ENCODE measurements around the gene PLEKHO2. TPM values are rescaled to one million over a fixed set of nuclear protein-coding genes. Genes with fewer than 3 reads are reported as not detected.
"Not testable (repeated sequence)": the region's sequence is repeated elsewhere in the genome, so short reads cannot be mapped to it uniquely, and the experiment has no call there.

PLEKHO2 gene, protein sequence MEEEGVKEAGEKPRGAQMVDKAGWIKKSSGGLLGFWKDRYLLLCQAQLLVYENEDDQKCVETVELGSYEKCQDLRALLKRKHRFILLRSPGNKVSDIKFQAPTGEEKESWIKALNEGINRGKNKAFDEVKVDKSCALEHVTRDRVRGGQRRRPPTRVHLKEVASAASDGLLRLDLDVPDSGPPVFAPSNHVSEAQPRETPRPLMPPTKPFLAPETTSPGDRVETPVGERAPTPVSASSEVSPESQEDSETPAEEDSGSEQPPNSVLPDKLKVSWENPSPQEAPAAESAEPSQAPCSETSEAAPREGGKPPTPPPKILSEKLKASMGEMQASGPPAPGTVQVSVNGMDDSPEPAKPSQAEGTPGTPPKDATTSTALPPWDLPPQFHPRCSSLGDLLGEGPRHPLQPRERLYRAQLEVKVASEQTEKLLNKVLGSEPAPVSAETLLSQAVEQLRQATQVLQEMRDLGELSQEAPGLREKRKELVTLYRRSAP
- total RNA-seq: 9.1 TPM
- long read RNA-seq, transcript PLEKHO2-201 (6 exons, 3,720 nt): major isoform, 10 of 20 reads
- long read RNA-seq, partial matches to known transcripts: 10 of 20 reads
- long read RNA-seq, other reads (novel, unspliced or antisense): 0 of 20 reads

DNA sequence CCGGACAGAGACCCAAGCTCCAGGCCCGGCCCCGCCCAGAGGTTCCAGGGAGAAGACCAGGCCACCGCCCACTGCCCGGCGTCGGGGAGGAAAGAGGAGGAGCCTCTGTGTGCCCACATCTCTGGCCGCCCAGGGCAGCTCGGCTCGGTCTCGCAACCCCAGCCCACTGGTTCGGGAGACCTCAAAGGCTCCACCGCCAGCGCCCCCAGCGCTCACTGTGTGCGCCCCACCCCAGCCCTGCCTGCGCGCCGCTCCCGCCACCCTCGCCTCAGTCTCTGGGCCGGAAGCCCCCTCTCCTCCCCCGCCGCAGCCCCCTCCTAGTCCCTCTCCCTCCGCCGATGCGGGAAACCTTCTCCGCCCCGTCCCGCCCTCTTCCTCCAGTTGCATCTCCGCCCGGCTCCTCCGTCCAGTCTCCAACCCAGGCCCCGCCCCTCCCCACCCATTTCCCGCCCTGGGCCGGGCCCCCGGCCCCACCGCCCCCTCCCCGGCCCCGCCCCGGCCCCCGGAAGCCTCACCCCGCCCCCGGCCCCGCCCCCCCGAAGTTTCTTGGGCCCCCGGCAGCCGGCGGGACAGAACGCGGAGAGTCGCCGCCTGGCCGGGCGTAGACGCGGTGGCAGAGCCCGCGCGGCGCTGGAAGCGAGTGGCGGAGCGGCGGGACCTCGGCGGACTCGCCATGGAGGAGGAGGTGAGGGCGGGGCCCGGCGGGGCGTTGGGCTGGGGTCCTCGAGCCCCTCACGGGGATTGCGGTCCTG is at the start of gene PLEKHO2:
Gene PLEKHO2, plus strand, starts transcription at position 572 of the 752 bp plus-strand sequence. Its CDS starts 102 bp downstream, at position 674.
- ATAC-seq (ENCODE audit: poor library complexity): peak; percentile 92
- DNase-seq: peak; percentile 98
- intact Hi-C loops (cut with DNase I): no loop called here

DNA sequence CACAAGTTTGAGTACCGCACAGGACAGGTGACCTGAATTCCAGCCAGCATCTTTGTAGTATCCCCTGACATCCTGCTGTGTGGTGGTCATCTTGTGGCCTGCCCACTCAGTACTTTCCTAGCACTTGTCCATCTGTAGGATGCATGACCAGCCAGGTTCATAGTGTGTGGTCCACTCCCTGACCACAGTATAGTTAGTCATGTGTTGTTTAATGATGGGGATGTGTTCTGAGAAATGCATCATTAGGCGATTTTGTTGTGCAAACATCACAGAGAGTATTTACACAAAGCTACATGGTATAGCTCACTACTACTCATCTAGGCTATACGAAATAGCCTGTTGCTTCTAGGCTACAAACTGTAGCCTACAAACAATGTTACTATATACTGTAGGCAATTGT is 49.4 kb upstream of the PLEKHO2 start:
- ATAC-seq (ENCODE audit: poor library complexity): no peak
- intact Hi-C loops (cut with DNase I): no loop called here
- DNase-seq: no peak

DNA sequence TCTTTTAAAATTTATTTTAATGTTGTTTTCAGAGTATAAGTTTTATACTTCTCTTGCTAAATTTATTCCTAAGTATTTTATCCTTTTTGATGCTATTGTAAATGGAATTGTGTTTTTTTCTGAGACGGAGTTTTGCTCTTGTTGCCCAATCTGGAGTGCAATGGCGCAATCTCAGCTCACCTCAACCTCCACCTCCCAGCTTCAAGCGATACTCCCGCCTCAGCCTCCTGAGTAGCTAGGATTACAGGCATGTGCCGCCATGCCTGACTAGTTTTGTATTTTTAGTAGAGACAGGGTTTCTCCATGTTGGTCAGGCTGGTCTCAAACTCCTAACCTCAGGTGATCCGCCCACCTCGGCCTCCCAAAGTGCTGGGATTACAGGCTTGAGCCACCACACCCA is 46.4 kb upstream of the PLEKHO2 start:
- ATAC-seq (ENCODE audit: poor library complexity); intact Hi-C loops (cut with DNase I); DNase-seq: not testable (repeated sequence)

DNA sequence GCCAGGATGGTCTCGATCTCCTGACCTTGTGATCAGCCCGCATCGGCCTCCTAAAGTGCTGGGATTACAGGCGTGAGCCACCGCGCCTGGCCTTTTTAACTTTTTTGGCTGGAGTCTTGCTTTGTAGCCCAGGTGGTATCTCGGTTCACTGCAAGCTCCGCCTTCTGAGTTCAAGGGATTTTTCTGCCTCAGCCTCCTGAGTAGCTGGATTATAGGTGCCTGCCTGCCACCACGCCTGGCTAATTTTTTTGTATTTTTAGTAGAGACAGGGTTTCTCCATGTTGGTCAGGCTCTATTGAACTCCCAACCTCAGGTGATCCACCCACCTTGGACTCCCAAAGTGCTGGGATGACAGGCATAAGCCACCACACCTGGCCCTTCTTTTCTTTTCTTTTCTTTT is 45.8 kb upstream of the PLEKHO2 start:
- DNase-seq; intact Hi-C loops (cut with DNase I); ATAC-seq (ENCODE audit: poor library complexity): not testable (repeated sequence)

DNA sequence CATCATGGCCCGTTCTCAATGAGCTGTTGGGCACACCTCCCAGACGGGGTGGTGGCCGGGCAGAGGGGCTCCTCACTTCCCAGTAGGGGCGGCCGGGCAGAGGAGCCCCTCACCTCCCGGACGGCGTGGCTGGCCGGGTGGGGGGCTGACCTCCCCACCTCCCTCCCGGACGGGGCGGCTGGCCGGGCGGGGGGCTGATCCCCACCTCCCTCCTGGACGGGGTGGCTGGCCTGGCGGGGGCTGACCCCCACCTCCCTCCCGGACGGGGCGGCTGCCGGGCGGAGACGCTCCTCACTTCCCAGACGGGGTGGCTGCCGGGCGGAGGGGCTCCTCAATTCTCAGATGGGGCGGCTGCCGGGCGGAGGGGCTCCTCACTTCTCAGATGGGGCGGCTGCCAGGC is 42.8 kb upstream of the PLEKHO2 start:
- DNase-seq; ATAC-seq (ENCODE audit: poor library complexity); intact Hi-C loops (cut with DNase I): not testable (repeated sequence)

DNA sequence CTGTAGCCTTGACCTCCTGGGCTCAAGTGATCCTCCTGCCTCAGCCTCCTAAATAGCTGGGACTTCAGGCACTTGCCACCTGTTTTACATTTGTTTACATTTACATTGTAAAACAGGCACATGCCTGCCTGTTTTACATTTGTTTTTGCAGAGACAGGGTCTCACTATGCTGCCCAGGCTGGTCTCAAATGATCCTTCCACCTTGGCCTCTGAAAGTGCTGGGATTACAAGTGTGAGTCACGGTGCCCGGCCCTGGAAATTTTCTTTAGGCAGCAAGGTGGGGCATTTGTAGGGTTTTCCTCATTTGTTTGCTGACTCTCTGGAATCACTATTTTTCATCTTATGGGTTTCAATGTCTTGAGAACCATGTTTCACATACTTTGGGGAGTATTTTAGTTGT is 41.2 kb upstream of the PLEKHO2 start:
- no peak for ATAC-seq (ENCODE audit: poor library complexity)
- intact Hi-C loops (cut with DNase I): no loop called here
- DNase-seq: no peak

DNA sequence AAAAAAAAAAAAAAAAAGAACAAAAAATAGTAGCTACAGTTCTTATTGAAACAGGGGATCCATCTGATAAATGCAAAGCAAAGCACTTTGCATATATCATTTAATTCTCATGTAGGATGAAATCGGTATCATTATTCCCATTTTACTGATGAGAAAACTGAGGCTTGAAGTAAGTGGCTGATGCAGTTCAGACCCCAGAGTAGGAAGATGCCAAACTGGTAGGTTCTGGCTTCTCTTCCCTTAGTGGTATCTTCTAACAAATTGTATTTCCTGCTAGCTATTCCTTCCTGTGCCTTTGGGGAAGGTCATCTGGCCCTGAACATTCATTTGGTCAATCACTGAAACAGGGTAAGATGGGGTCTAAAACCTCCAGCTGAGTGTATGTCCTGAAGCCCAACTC is 38.2 kb upstream of the PLEKHO2 start:
- DNase-seq (no peak), ATAC-seq (ENCODE audit: poor library complexity) (no peak)
- intact Hi-C loops (cut with DNase I): no loop called here

DNA sequence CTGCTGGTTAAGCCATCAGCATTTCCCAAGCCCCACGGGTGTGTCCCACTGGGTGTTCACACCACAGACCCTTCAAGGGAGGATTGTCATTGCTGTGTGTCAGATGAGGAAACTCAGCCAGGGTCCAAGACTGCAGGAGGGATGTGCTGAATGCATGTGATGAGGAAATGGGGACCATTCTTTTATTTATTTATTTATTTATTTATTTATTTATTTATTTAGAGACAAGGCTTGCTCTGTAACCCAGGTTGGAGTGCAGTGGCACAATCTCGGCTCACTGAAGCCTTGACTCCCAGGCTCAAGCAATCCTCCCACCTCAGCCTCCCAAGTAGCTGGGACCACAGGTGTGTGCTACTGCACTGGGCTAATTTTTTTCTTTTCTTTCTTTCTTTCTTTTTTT is 37.1 kb upstream of the PLEKHO2 start:
- ATAC-seq (ENCODE audit: poor library complexity) (no peak), DNase-seq (no peak)
- intact Hi-C loops (cut with DNase I): no loop called here

DNA sequence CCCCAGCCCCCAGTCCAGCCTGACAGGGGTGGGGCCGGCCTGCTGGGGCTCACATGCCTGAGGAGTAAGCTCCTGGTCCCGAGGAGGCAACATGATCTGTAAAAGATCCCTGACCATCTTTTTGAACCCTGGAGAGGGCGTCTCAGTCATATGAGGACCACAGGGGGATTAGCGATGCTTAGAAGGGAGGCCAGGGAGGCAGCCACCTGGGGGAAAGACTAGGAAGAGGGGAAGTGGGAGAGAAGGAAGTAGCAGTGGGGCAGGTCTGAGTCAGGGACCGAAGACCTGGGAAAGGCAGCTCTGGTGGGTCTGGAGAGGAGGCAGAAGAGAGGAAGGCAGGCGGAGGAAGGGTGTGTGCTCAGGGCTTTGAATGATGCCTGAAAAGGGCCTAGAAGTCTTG is 35.2 kb upstream of the PLEKHO2 start:
- intact Hi-C loops (cut with DNase I): no loop called here
- ATAC-seq (ENCODE audit: poor library complexity): no peak
- no peak for DNase-seq

DNA sequence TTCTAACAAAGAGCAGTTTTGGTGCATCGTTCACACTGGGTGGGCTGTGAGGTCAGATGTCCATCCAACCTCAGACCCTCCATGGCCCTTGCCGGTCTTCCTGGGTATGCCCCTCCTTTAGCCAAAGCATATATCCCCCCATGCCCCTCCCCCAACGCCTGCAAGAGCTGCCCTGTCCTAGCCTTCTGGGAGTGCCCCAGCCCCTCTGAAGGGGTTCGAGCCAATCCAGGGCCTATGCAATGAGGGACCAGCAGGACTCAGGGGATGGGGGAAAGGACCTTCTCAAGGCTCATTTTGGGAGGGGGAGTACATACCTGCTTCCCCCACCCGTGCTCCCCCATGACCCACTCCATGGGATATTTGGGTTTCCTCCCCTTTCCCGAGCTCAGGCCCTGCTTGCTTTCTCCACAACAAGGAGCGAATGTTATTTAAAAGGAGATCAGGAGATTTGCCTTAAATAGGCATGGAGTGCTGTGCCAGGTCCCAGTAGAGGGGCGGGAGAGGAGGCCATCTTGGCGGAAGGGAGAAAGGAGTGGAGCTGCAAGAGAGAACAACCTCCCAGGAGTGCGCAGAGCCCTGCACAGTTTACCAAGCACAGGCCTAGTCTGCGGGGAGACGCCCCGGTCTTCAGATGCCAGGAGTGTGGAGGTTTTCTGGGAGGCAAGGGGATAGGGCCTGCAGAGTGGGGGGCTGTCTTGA is 34.5 kb upstream of the PLEKHO2 start:
- ATAC-seq (ENCODE audit: poor library complexity): no peak
- intact Hi-C loops (cut with DNase I): no loop called here
- no peak for DNase-seq

DNA sequence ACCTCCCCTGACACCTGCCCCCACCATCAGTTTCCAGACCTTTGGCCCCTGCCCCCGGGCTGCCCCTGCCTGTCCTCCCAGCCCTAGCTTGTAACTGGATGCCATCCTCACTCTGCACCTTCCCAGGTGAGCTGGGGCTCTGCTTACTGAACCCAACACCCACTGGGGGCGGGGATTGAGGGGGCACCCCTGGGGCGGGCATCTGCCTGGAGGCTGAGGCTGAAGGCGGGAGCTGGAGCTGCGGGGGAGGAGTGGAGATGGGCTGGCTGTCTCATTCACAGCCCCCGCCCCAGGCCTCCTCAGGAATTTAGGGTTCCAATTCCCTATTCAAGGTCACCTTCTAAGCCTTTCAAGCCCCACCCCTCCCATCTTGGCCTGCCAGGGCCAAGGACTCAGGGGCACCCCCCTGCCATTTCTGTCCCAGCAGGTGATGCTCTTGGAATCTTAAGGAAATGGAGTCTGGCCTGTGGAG is 33.9 kb upstream of the PLEKHO2 start:
- intact Hi-C loops (cut with DNase I): no loop called here
- DNase-seq (no peak), ATAC-seq (ENCODE audit: poor library complexity) (no peak)

DNA sequence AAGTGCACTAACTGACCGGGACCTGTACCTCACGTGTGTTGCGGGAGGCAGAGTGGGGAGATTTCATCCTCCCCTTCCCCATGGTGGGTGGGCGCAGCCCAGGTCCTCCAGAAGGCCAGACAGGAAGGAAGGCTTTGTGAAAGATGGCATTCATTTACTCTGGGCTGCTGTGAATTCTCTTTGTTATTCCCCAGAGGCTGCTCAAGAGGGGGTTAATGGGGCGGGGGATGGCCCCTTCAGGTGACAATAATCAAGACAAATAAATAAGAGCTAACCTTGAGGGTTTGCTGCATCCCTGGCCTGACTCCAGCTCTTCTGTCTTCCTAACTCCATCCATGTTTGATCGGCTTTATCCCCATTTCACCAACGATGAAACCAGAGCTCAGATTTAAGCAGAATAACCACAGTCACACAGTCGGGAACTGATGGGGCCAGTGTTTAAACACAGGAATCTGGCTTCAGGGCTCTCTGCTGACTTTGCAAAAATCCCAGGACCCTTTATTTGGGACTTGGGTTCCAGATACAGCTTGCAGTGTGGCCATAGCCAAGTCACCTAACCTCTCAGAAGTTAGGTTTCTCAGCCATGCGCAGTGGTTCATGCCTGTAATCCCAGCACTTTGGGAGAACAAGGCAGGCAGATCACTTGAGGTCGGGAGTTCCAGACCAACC is 32.8 kb upstream of the PLEKHO2 start:
- ATAC-seq (ENCODE audit: poor library complexity) (no peak), DNase-seq (no peak)
- intact Hi-C loops (cut with DNase I): loop anchor here (1.0 kb wide), 1 partner anchor 78 kb away; no protein-coding TSS in a partner anchor

DNA sequence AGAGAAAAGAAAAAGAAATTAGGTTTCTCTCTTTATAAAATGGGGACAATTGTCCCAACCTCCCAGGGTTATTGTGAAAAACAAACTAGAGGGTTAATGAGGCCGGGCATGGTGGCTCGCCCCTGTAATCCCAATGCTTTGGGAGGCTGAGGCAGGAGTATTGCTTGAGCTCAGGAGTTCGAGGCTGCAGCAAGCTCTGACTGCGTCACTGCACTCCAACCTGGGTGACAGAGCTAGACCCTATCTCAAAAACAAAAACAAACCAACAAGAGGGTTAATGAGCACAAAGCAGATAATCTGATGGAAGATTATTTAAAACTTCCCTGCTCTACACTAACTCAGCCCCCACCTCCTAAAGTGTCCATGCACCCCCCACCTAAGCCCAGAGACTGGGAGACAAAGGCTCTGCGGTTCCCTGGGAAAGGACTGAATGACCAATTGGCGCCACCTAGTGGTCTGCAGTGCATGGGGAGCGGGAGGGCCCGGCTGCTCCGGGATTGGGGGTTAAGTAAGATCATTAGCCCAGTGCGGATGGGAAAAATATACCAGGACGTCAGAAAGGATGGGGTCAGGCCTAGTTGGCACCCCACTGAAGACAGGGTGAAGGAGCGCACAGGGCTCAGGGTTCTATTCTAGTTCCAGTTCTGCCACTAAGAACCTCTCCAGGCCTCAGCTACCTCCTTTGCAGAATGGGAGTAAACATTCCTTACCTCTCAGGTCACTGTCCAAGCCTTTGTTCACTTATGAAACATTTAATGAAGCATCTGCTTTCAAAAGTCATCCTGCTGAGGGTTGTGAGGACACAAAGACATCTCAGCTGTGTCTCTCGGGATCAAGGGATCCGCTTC is 31.8 kb upstream of the PLEKHO2 start:
- ATAC-seq (ENCODE audit: poor library complexity): peak; percentile 92
- intact Hi-C loops (cut with DNase I): loop anchor here (1.0 kb wide), 1 partner anchor 79 kb away; no protein-coding TSS in a partner anchor
- peak; percentile 86 for DNase-seq

DNA sequence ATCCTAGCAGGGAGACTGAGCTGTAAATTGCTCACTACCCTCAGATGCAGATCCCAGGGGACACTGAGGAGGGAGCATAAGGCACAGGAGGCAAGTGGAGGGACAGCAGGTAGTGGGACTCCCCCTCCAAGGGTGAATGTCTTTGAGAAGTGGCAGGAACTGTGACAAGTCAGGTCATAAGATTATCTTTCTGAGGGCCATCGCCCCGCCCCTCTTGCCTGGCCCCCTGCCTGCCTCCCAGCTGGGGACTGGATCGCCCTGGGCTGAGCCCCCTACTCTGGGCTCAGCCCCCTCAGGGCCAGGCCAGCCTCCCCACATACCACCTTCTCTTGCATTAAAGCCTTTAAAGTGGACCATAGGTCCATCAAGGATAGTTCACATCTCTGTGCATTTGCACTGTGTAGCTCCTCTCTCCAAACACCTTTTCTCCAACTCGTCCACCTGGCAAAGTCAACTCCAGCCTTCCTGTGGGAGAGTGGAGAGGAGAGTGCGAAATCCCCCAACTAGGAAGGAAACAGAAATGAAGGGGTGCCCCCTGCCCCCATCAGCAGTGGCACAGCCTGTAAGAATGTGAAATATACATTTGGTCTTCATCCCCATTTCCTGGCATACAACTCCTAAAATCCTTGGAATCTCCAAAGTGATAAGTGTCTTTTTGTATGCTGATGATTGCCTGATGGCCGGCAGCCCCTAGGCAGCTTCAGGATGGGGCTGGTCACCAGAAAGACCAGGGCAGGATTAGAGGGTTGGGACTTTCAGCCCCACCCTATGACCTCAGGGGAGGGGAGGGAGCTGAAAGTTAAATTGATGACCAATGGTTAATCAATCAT is 31.0 kb upstream of the PLEKHO2 start:
- ATAC-seq (ENCODE audit: poor library complexity): no peak
- DNase-seq: no peak
- intact Hi-C loops (cut with DNase I): no loop called here

DNA sequence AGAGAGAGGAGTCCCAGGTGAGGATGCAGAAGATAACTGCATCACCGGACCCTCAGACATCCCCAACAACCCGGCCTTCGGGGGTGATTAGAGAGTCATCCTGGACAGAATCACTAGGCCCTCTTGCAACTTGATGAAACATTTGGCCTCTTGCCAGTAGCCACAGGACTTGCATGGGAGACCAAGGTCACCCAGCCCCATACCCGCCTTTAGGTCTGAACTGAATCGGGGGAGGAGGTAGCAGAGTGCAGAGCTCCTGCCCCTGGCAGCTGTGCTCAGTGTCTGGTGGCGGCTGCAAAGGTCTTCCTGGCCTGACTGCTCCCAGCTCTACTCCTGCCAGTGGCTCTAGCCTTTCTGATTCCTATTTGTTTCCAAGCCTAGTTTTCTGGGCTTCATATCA is 28.6 kb upstream of the PLEKHO2 start:
- DNase-seq (no peak), ATAC-seq (ENCODE audit: poor library complexity) (peak; percentile 41)
- intact Hi-C loops (cut with DNase I): no loop called here

DNA sequence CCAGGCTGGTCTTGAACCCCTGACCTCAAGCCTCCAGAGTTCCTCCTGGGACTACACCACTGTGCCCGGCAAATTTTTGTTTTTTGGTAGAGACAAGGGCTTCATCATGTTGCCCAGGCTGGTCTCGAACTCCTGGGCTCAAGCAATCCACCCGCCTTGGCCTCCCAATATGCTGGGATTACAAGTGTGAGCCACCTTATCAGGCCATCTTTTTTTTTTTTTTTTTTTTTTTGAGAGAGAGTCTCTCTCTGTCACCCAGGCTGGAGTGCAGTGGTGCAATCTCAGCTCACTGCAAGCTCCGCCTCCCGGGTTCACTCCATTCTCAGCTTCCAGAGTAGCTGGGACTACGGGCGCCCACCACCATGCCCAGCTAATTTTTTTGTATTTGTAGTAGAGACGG is 27.4 kb upstream of the PLEKHO2 start:
- DNase-seq; intact Hi-C loops (cut with DNase I); ATAC-seq (ENCODE audit: poor library complexity): not testable (repeated sequence)
